GM23338 (cell line): Measurements from ENCODE around the gene RTCA.

Experiments
- CREB1 ChIP-seq: fragments of 250-450 bp; sonication (Bioruptor Pico); IDR thresholded peaks from 2 replicates; pipeline ENCODE4 v1.5.0; 2020; ENCODE audit warnings: low read depth, mild to moderate bottlenecking, moderate library complexity
- CTCF ChIP-seq, 2 experiments: fragments of 200-600 bp in 1 of 2; sonication (generic) in 1 of 2; conservative IDR thresholded peaks; 2 replicates each; pipeline versions ENCODE4 v1.5.1 to v1.6.1; 2016 to 2017; ENCODE audit warnings: antibody characterized with exemption in 2 of 2, low read depth in 2 of 2, mild to moderate bottlenecking in 2 of 2, moderate library complexity in 1 of 2
- ETS1 ChIP-seq: IDR thresholded peaks from 2 replicates; pipeline ENCODE4 v1.6.1; 2016; ENCODE audit warnings: antibody characterized with exemption
- EZH2 ChIP-seq: fragments of 200-600 bp; sonication (generic); IDR thresholded peaks from one replicate; pipeline ENCODE4 v1.8.0; 2017; ENCODE audit warnings: antibody characterized with exemption, mild to moderate bottlenecking, low read depth; ENCODE audit not compliant: unreplicated experiment
- EZH2phosphoT487 ChIP-seq: fragments of 200-600 bp; sonication (generic); IDR thresholded peaks from one replicate; pipeline ENCODE4 v1.8.1; 2018; ENCODE audit warnings: antibody characterized with exemption; ENCODE audit not compliant: unreplicated experiment
- NANOG ChIP-seq: IDR thresholded peaks from 2 replicates; pipeline ENCODE4 v1.6.1; 2016; ENCODE audit warnings: antibody characterized with exemption, borderline replicate concordance
- POLR2AphosphoS5 ChIP-seq: IDR thresholded peaks from 2 replicates; pipeline ENCODE4 v1.6.1; 2016; ENCODE audit warnings: antibody characterized with exemption, low read depth
- REST ChIP-seq: IDR thresholded peaks from one replicate; pipeline ENCODE4 v1.6.1; 2018; ENCODE audit warnings: antibody characterized with exemption; ENCODE audit not compliant: unreplicated experiment
- STAT1 ChIP-seq: IDR thresholded peaks from one replicate; pipeline ENCODE4 v1.6.1; 2016; ENCODE audit warnings: antibody characterized with exemption; ENCODE audit not compliant: unreplicated experiment
- ZNF462 ChIP-seq: fragments of 250-450 bp; sonication (Bioruptor Pico); IDR thresholded peaks from 2 replicates; pipeline ENCODE4 v1.5.0; 2020; ENCODE audit warnings: mild to moderate bottlenecking, moderate library complexity

GRCh38 chr1:100250264-100250663 lies 15.8 kb upstream of the RTCA start:
- TF ChIP-seq EZH2 = no peak
- no peak for TF ChIP-seq CTCF (conservative IDR thresholded peaks at IDR 0.05; ENCODE audit: low read depth in 2 of 2)
- TF ChIP-seq CREB1 (CRISPR knock-in tag) = no peak
- no peak for TF ChIP-seq REST
- no peak for TF ChIP-seq POLR2AphosphoS5
- no peak for TF ChIP-seq EZH2phosphoT487
- TF ChIP-seq STAT1 = no peak
- TF ChIP-seq ZNF462 = no peak
- TF ChIP-seq NANOG = no peak
- no peak for TF ChIP-seq ETS1
